ENCODE results near the gene EYS. TPM values are rescaled to one million over a fixed set of nuclear protein-coding genes. Genes with fewer than 3 reads are reported as not detected.

The EYS gene
- polyA plus RNA-seq, 1 experiment, result not detected

DNA sequence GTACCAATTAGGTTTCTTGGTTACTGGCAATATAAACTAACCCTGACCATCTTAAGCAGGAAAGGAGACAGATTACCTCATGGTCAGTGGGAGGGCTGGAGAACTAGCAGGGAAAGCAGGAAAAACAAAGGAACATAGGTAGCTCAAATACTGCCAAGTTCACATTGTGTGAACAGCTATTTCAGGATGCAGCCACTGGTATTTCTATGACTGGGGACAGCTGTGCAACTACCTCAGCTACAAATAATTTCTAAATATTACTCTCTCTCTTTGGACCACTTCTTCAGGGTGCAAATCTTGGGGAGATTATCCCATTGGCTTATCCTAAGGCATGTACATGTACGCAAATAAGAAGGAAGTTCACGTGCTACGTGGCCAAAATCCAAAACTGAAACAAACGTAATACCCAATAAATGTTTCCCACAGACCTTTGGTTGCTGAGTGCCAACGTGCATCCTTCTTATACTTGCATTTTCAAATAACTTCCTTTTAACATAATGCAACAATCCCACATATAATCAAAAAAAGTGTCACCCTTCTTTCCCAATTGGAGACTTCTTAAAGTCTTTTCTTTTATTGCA, 1890.5 kb downstream of the EYS start:
- ChIA-PET POLR2A (no interaction called here), CTCF (interaction anchor here (0.9 to 2.2 kb wide), 6 partner anchors 12 to 87 kb away, joined by 3 to 9 read pairs (median 4); no protein-coding TSS in a partner anchor)
- Histone ChIP-seq H3K9me3 (ENCODE audit: control insufficient read depth, insufficient read depth, low read length) (no peaks in the 10 kb centered on the region), H3K4me3 (ENCODE audit: low read depth, low read length) (no peak overlapping the region), H3K27me3 (ENCODE audit: control insufficient read depth, insufficient read depth, low read length) (no peaks in the 10 kb centered on the region), H3K27ac (ENCODE audit: low read depth, low read length) (no peak overlapping the region)
- TF ChIP-seq CTCF (IDR thresholded peaks at IDR 0.05; ENCODE audit: low read depth, low read length), result no peak
- DNase-seq (ENCODE audit: low read depth, low spot score), result no peak

GRCh38 chr6:63814459-63814858, 1892.6 kb downstream of the EYS start:
- CTCF ChIA-PET, result interaction anchor here (0.6 to 4.6 kb wide), 5 partner anchors 12 to 1597 kb away, joined by 3 to 28 read pairs (median 7); no protein-coding TSS in a partner anchor
- DNase-seq (ENCODE audit: low read depth, low spot score), result no peak
- Histone ChIP-seq H3K9me3 (ENCODE audit: control insufficient read depth, insufficient read depth, low read length) (no peaks in the 10 kb centered on the region), H3K27ac (ENCODE audit: low read depth, low read length) (no peak overlapping the region), H3K27me3 (ENCODE audit: control insufficient read depth, insufficient read depth, low read length) (no peaks in the 10 kb centered on the region), H3K4me3 (ENCODE audit: low read depth, low read length) (no peak overlapping the region)
- POLR2A ChIA-PET, result no interaction called here
- TF ChIP-seq CTCF (IDR thresholded peaks at IDR 0.05; ENCODE audit: low read depth, low read length), result 0 out of 2 replicates have a peak, but pooled peaks have one; percentile 6

DNA sequence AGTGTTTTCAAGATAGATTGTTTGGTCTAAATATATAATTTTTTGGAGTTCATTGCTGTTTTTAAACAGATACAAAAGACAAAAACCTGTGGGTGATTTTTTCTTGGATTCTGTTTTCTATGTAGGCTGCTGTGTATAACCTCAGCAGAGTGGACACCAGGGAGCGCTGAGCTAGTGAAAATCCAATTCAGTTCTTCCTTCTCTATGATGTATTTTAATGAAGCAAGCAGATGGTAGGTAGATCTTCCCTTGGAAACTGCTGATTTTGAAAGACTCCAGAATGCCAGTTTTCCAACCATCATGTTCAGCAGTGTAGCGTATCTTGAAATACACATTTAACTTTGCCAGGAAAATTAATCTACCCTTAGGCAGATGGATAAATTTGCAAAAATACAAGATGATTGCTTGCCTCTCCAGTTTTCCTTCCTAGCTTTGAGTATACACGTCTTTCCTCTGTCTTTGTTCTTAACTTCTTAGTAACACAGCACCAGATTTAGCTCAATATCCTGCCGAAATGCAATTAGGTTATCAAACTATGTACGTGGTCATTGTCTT, 1893.4 kb downstream of the EYS start:
- Histone ChIP-seq H3K27me3 (ENCODE audit: control insufficient read depth, insufficient read depth, low read length) (no peaks in the 10 kb centered on the region), H3K4me3 (ENCODE audit: low read depth, low read length) (no peak overlapping the region), H3K27ac (ENCODE audit: low read depth, low read length) (no peak overlapping the region), H3K9me3 (ENCODE audit: control insufficient read depth, insufficient read depth, low read length) (no peaks in the 10 kb centered on the region)
- ChIA-PET POLR2A (no interaction called here), CTCF (interaction anchor here (1.7 to 4.6 kb wide), 4 partner anchors 11 to 517 kb away, joined by 5 to 28 read pairs (median 8); no protein-coding TSS in a partner anchor)
- no peak for DNase-seq (ENCODE audit: low read depth, low spot score)
- peak; percentile 26 for TF ChIP-seq CTCF (IDR thresholded peaks at IDR 0.05; ENCODE audit: low read depth, low read length)

DNA sequence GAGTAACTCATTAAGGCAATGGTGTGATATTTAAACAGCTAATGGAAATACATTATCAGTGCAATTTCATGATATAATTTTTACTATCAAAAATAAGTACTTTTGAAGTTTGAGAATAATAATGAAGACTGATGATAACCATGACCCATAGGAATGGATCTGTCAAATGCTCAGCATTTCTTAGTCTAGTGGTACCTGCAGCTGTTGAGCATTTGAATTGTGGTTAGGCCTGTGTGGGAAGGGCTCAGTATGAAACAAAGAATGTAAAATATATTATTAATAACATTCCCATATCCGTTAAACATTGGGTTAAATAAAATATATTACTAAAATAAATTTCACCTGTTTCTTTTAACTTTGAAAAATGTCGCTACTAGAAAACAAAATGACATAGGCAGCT, 1898.5 kb downstream of the EYS start:
- POLR2A ChIA-PET, result no interaction called here
- no peaks in the 10 kb centered on the region for H3K9me3 ChIP-seq (ENCODE audit: control insufficient read depth, insufficient read depth, low read length)
- TF ChIP-seq CTCF (IDR thresholded peaks at IDR 0.05; ENCODE audit: low read depth, low read length), result no peak
- CTCF ChIA-PET, result interaction anchor here (0.6 to 1.3 kb wide), 3 partner anchors 207 to 456 kb away, joined by 3 to 4 read pairs (median 3); no protein-coding TSS in a partner anchor
- no peak overlapping the region for H3K4me3 ChIP-seq (ENCODE audit: low read depth, low read length)
- H3K27ac ChIP-seq (ENCODE audit: low read depth, low read length), result no peak overlapping the region
- DNase-seq (ENCODE audit: low read depth, low spot score), result no peak
- no peaks in the 10 kb centered on the region for H3K27me3 ChIP-seq (ENCODE audit: control insufficient read depth, insufficient read depth, low read length)

DNA sequence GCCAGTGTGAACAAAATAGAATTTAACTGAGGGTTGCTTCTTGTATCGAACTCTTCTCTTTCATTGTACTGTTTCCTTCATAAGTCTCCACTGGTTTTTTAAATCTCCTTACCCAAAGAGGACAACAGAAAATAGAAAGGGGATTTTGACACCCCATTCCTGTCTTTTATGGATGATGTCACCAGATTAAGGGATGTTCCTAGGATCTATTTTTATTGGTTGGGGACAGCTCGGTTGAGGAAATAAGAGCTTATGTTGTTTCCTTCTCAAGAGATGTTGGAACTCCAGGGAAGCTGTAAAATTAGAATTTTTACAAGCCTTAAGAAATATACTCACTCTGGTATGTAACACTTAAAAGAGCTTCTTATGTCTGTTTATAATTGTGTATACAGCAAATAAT, 1900.0 kb downstream of the EYS start:
- H3K27ac ChIP-seq (ENCODE audit: low read depth, low read length), result no peak overlapping the region
- no peak for DNase-seq (ENCODE audit: low read depth, low spot score)
- no peak for TF ChIP-seq CTCF (IDR thresholded peaks at IDR 0.05; ENCODE audit: low read depth, low read length)
- no peak overlapping the region for H3K4me3 ChIP-seq (ENCODE audit: low read depth, low read length)
- H3K27me3 ChIP-seq (ENCODE audit: control insufficient read depth, insufficient read depth, low read length), result no peaks in the 10 kb centered on the region
- POLR2A ChIA-PET, result no interaction called here
- H3K9me3 ChIP-seq (ENCODE audit: control insufficient read depth, insufficient read depth, low read length), result no peaks in the 10 kb centered on the region
- CTCF ChIA-PET, result interaction anchor here (4.6 kb wide), 1 partner anchor 454 kb away, joined by 33 read pairs; no protein-coding TSS in a partner anchor

All from AG04450 (cell line).